Ammon's horn (tissue), 1 donor: ENCODE measurements around the gene WWOX.

Source experiments
- DNase-seq: peaks from one replicate; pipeline ENCODE4 v3.0.0-alpha.2; 2016; ENCODE audit warnings: low spot score

The WWOX gene

DNA sequence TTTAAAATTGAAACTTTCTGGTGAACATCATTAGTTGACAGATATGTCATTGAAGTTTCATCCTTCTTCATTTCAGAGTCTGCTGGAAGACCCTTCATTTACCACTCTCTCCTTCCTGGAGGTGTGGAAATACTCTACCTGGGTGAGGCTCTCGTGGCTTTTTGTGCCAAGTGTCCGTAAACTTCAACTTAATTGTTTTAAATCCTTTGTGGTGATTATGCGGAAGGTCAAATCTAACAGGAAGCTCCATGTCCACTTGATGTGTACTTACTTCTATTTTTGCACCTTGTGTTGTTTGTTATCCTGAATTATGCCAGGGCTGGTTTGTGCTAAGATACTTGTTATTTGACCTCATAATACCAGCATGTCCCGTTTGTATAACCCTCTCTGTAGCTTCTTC, 129.2 kb downstream of the WWOX start:
- no peak for DNase-seq

DNA sequence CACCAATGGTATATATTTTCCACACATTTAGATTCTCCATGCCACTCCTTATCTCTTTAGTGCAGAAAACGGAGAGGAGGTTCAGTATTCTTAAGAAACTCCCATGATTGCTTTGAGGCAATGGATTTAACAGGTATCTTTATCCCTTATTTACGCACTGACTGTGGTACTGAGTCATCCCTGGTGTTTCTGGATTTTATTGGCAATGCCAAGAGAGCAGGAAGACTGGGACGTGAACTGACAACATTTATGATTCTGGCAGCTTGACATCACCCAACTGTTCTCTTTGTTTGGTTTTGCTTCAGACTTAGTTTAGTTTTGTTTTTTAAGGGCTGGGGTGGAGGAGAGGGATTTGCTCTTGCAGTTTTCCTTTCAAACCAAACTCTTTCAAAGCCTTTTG, 131.4 kb downstream of the WWOX start:
- no peak for DNase-seq

DNA sequence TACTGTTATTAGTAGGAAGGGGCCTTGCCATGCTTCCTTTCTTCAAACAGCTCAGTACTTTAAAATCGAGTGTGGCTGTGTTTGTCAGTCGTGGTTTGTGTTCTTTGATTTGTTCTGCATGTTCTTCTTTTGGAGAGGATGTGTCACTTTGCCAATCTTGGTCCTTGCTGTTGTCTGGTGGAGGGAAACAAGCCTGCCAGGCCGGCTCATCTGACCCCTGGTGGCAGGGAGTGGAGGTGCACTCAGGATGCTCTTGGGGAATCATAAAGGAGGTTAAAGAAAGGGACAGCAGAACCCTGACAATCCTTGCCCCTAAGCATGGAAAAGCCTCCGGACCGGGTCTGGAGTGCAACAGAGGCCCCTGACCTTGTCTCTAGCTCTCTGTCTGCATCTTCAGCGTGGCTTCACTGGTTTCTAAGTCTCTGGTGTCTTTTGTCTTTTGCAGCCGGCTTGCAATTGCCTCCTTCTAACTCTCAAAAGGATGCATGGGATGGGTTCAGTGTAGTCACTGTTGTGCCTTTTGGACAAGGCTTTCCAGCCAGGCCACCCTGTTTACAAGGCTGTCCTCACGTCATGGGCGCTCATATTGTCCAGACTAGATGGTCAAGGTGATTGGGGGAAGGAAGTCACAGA, 135.8 kb downstream of the WWOX start:
- DNase-seq: peak; percentile 89

DNA sequence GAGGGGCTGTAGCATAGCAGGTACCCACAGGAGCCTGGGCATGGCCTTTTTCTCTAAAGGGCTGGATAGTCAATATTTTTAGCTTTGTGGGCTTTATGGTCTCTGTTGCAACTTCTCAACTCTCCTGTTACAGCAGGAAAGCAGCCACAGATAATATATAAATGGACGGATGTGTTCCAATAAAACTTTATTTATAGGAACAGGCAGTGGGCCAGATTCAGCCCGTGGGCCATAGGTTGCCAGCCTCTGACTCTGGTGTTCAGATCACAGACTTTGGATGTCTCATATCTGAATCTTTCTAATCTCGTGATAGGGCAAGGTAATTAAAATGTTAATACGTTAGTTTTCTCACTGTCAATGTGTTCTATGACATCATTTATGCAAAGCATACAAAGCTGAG, 136.4 kb downstream of the WWOX start:
- DNase-seq: no peak

DNA sequence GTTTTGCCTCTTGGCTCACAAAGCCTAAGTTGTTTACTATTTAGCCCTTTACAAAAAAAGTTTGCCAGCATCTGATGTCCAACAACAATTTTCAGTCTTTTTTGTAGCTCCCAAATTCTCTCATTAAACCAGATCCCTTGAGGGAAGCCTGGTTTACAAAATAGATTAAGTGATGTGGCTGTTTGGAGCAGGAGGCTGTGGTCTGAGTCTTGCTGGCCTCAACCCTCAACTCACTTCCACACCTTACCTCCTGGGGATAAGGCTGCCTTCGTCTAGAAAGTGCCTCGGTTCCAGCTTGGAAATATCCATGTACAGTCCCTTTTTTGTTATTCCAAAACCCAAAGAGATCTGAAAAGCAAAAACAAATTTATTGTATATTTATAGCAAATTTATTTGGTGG, 138.4 kb downstream of the WWOX start:
- DNase-seq: no peak

DNA sequence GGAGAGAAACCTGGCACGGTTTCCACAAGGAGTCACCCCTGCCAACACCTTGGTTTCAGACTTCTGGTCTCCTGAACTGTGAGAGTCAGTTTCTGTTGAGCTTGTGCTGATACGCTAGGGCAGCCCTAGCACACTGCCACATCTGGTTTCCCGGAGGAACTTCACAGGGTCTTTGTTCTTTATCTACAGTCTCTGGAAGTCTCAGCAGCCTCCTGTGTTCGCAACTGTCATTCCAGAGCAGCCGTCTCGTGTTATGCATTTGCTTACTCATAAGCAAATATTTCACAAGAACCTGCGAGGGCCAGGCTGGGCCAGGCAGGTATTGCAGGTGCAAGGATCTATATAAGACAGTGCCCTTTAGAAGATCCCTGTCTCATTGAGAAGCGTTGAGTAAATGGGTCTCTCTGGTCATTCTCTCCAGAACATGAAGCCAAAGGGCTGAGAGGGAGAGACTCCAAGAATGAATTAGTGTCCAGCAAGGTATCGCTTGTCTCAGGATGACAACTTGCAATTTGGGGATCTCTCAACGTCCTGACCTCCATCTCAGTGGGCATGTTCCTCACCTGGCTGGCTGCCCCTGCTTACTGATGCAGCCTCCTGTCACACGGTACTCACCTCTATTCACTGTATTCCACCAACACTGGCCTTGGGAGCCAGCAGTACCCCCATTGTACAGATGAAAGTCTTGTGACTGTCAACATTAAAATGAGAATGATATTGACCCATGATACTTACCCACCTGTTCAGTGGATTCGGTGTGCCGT, 141.2 kb downstream of the WWOX start:
- no peak for DNase-seq

DNA sequence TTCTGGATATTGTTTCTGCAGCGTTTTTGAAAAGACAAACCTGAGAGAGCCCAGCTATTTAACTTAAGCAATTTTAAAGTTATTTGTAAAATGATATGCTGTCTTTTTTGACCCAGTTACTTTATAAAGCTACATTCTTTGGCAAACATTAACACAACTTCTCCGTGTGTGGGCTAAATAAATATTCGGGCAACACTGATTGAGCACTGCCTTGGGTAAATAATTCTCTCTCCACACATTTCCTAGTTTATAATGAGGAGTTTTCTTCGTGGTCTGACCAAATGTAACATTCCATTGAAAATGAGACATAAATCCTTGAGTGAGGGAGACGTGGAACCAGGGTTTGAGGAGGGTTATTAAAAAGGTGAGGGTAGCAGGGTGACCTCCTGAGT, 142.8 kb downstream of the WWOX start:
- DNase-seq: no peak

DNA sequence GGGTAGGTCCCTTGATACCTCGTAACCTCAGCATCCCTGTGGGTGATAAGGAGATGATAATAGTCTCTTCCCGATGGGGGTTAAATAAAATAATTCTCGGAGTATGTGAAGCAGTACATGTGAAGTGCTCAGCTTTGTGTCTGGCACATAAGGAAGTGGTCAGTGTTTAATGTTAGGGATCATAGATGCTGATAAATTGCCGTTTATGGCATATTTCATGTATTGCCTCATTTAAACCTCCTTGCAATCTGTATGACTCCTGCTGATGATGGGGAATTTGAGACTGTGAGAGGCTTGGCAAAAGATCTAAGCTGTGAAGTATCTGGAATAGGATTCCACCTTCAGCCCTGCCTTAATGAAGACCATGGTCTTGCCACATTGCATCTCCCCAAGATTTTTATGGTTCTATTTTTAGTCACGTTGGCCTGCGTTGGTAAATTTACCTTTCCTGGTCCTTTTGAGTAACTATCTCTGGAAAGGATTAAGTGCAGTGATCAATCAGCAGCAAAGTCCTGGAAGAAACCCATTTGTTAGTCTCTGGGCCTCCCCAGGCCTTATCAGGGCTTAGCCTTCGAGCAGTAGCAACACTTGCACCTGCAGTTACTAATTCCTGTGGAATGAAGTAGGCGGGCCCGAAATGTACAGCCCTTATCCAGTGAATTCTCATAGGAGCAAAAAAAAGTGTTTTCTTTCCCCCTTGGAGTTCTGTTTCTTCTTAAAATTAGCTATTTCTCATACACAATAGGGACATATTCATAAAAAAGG, 144.9 kb downstream of the WWOX start:
- DNase-seq: no peak

DNA sequence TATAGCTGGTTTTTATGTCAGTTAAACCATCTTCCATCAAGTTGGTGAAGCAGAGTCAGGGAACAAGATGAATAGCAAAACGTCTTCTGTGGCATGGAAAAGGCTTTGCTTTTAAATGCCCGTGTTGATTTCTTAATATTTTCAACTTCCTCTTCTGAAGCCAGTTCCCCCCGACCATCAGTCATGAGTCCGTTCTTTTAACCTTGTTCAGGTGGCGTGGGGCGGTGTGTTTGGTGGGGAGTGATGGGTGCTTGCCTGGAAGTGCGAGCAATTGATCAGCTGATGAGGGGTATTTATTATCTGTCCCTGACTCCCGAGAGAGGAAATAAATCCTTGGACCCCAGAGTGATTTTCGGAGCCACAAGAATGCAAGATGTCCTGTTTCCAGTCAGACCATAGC, 147.1 kb downstream of the WWOX start:
- no peak for DNase-seq

DNA sequence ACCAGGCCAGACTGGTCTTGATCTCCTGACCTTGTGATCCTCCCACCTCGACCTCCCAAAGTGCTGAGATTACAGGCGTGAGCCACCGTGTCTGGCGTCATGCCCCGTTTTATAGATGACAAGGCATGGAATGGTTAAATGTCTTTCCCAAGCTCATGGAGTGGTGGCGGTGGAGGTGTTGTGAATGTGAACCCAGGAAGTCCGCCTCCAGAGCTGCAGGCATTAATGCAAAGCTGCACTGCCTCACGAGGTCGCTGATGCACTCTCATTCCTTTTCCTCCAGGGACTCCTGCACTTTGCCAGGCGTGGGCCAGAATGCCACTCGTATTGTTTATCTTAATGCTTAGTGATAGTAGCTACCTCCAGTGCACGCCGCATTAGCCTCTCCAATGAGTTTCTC, 149.6 kb downstream of the WWOX start:
- DNase-seq: no peak

DNA sequence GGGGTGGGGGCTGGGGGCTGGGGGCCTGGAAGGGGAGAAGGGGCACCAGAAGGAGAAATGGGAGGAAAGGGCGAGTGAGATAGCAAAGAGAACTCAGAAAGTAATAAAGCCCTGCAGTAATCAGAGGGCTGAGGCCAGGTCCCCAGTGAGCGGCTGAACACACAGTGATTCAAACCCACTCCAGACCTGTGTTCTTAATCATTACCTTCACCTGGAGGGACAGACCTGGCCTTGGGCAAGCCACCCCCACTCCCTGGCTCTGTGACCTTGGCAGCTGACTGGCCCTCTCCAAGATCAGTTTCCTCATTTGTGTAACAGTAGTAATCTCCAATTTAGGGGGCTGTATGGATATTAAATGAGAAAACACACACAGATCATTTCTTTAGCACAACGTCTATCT, 150.4 kb downstream of the WWOX start:
- no peak for DNase-seq

DNA sequence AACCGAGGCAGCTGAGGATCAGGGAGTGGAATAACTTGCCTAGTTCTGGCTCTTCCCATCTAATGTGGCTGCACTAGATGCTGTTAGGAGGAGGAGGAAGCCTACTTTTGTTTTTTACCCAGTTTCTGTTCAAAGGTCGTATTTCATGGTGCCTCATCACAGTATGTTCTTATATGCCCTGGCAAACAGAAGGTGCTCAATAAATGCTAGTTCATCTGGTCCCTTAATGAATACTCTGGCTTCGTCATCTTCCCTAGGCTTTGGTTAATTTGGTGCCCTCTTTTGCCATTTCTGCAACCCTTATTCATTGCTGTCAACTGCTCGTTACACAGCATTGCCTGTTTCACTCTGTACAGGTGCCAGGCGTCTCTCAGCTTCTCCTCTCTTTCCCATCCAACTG, 151.7 kb downstream of the WWOX start:
- DNase-seq: no peak

DNA sequence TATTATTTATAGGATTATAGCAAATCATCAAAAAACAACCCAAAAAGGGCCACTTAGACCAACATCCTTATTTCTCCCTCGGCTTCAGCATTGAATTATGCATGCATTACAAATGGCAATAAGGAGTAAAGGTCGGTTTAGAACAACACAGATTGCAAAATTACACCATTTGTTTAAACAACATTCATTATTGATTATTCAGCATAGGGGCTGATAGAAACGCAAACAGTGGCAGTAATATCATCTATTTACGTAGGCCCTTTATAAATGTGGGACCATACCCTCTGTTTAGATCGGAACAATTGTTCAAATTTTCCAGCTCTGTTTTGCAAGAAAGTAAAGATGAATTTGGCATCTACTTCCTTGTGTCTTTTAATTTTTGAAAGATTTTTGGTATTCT, 153.3 kb downstream of the WWOX start:
- DNase-seq: no peak

DNA sequence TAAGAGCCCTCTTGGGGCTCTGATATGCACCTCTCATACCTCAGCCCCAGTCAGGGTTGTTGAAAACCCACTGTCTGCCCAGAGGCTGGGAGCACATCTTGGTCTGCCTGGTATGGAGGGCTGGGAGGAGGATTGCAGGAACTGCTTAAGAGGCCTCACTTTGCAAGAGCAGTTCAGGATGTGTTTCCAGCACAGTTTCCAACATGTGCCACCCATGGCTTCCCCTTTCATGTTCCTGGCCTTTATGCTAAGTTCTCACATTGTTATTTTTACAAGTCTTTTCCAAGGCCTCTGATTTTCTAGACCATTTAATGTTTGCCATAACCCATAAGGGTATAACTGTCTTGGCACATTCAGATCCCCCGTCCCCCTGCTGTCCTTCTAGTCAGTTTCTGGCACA, 155.4 kb downstream of the WWOX start:
- no peak for DNase-seq

DNA sequence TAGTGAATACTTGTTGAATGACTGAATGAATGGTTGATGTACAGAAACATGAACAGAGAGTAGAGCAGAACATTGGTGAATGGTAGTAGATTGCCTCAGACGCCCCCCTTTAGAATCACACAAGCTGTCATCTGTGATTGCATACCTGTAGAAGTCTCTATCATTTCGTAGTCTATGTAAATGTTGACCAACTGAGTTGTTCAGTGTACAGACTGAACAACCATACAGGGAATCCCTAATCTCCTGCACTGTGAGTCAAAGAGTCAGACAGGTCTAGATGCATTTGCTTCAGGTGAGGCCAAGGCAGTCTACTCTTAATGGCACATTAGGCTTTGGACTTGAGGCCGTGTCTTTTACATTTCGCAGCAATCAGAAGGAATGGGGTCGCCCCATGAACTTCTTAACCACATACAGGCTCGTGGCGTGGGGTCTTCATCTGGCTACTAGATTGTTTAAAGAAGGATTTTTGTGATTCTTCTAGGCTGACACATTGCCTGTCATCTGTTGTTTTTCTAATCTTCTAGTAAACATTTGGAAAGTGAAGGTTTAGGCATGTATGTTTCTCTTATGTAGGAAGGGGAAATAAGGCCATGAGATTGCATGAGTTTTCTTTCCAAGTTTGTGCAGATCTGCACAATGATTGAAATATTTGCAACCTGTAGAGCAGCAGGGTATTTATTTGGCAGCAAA, 157.4 kb downstream of the WWOX start:
- no peak for DNase-seq

DNA sequence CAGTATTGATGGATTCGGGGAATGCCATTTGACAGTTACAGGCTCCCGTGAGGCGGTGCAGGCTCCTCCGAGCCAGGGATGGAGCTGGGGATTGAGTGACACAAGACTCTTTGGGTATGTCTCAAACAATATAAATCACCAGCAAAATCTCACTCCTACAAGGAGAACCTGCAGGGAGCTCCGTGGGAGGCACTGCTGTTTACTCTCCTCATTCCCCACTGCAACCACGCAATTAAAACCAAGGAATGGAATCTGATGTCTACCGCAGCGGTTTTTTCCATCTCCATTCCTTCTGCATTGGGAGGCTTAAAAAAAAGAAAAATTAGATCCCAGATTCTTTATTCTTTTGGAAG, 157.9 kb downstream of the WWOX start:
- DNase-seq: no peak

DNA sequence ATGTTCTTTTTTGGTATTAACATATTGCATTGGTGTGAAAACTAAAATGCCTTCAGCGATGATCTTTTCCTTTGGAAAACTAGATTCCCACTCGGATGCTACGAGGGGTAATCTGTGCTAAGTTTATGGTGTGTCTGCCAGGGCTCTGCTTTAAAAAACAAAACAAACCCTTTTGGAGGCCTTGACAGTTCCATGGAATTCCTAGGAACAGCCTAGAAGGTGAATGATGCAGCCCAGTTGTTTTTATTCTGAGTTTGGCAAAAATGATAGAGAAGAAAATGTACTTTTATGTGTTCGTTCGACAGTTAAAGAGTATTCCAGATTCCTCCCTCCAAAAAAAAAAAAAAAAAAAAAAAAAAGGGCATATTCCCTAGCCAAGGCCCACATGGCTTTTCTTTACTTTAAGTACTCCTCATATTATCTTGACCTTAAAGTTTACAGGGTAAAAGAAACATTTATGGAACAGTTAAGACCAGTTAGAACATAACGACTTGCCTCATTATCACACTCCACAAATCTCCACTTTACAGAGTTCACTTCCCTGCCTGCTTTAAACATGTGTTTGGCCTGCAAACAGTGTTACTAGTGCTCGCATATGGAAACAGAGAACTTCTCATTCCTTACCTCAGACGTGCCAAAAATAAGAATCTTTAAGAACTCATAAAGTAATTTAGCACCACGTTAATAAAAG, 159.1 kb downstream of the WWOX start:
- no peak for DNase-seq

DNA sequence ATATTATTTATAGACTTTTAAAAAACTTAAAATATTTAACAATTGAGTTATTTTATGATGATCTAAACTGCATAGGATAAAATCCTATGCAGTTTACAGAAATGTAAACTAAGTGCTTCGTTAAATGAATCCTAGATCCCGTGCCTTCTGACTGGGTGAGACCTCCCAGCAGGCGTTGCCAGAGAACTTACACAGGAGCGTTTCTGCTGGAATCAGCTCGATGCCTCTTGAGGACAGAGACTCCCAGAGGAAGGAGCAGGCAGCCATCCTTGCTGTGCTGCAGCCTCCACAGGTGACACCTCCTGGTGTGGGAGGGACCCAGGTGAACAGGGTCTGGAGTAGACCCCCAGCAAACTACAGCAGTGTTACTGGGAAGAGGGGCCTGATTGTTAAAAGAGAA, 160.4 kb downstream of the WWOX start:
- no peak for DNase-seq

DNA sequence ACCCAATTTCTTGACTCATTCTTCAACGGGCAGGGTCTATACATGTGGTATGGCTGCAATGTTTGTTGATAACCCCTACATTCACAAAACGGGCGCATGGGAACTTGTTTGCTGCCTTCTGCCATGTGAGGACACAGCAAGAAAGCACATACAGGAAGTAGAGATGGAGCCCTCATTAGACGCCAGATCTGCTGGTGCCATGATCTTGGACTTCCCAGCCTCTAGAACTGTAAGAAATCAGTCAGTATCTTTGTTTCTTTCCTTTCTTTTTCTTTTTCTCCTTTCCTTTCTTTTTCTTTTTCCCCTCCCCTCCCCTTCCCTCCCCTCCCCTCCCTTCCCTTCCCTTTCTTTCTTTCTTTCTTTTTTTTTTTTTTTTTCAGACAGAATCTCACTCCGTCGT, 165.2 kb downstream of the WWOX start:
- no peak for DNase-seq

DNA sequence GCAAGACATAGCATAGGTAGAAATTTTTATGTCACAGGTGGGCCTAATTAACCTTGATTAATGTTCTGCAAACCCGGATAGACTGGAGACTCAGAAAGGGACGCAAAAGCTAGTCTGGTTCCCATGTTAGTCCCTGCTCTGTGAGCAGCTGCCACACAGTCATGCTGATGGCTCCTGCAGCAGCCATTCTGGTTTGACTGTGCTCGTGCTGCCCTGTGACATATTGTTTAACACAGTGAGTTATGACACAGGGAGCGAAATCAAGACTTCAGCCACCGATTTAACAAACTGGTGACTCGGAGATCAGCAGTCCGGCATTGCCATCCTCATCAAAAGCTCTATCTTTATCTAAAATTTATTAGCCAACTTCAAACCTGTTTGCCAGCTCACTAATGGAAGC, 169.8 kb downstream of the WWOX start:
- DNase-seq: no peak

DNA sequence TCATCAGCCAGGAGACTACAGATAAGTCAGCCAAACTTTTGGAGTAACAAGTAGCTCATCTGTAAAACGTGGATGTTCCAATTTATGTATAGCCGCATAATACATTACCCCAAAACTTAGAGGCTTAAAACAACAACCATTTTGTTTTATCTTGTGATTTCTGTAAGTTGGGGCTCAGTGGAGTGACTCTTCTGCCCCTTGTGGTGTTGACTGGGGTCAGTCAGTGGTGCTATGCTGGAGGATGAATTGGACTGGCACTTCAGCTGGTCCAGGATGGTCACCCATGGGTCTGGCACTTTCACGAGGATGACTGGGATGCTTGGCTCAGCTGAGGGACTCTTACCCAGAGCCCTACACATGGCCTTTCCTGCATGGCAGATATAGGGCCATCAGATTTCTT, 172.5 kb downstream of the WWOX start:
- DNase-seq: no peak

DNA sequence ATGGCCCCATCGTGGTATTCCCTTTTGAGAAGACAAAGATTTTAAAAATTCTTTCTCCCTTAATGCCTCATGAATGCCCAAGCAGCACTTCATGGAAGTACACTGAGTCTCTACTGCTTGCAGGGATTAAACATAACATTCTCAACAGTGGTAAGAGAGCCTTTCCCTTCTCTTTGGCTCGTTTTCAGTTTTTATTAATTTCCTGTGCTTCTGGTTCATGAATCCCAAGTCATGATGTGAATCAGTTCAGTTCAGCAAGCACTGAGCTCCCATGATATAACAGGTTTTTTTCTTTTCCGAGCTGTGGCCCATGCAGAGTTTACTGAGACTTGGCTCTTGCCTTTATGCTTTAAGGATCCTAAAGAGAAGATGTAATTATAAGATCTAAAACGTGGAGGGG, 175.3 kb downstream of the WWOX start:
- DNase-seq: no peak
